ENCODE data around the gene AKAP3.

AKAP3 gene

DNA sequence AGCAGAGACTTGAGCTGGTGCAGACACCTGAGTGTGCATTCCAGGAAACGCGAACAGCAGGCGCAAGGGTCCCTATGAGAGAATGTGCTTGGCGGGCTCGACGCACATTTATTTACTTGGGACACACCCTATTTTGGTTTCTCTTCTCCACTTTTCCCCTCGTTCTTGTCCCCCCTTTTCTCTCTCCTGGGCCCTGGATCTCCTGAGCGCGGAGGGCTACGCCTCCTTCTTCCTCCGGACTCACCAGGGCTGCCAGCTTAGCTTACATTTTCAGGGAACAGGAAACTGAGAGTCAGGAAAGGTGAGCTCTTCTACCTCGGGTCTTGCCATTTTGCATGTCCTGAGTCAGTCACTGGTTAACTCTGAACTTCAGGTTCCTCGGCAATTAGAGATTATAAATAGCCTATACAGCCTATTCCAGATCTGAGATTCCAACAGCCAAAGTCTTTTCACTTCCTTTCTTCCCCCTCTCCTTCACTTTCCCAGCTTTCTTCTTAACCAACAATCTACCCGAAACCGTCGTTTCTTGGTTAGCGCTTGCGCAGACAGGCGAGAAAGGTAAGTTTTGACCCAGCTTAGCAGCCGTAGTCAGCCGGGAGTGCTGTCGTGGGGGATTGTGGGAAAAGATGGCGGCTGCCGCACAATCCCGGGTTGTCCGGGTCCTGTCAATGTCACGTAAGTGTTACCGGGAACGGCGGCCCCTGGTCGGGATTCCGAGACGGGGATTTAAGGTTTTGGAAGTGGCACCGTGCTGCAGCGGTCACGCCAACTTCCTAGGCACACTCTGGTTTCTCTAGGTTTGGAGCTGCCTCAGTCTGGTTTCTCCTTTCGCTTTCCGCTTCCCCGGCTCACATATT lies at the start of gene AKAP3, which contains the start of gene NDUFA9:
Gene AKAP3 (minus strand): TSS at position 551 of the 857 bp plus-strand sequence. CDS start 10,855 bp downstream, outside the sequence.
Gene NDUFA9 (plus strand): TSS at position 614 of the 857 bp plus-strand sequence. CDS start 13 bp downstream, at position 627.
- peak; percentile 90 for DNase-seq

- DNase-seq, result no peak
Measured at GRCh38 chr12:4690760-4691159, 41.9 kb upstream of the AKAP3 start.

DNA sequence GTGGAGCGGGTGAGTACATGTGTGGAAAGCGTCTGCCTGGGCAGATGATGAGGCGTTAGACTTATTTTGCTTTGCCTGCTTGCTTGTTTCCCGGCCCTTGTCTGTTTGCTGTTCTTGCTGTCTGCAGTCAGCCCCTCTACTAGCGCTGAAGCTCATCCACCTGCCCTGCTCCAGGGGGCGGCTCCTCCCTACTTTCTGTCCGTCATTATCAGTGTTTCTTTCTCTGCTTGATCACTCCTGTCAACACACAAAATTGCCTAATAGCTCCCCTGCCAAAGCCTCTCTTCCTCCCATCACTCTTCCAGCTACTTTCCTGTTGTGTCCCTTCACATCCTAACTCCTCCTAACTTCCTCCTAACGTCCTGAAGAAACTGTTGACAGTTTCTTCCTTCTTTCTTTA lies 36.5 kb upstream of the AKAP3 start:
- DNase-seq, result no peak

DNA sequence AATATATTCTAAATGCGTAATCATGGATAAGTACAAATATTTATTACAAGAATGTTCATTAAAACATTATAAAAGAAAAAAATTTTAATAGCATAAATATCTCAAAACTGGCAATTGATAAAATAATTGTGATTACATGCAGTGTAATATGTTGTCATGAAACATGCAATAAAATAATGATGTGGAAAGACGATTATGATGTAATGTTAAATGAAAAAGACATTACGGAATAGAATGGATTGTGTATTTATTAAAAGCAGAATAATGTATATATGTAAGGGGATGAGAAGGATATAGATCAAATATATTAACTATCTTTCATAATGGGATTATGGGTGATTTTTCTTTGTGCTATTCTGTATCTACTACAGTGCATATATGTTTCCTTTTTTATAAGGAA lies 32.9 kb upstream of the AKAP3 start:
- no peak for DNase-seq

GRCh38 chr12:4679711-4680110 lies 30.9 kb upstream of the AKAP3 start:
- no peak for DNase-seq

GRCh38 chr12:4665236-4665635 lies 16.4 kb upstream of the AKAP3 start:
- no peak for DNase-seq

DNA sequence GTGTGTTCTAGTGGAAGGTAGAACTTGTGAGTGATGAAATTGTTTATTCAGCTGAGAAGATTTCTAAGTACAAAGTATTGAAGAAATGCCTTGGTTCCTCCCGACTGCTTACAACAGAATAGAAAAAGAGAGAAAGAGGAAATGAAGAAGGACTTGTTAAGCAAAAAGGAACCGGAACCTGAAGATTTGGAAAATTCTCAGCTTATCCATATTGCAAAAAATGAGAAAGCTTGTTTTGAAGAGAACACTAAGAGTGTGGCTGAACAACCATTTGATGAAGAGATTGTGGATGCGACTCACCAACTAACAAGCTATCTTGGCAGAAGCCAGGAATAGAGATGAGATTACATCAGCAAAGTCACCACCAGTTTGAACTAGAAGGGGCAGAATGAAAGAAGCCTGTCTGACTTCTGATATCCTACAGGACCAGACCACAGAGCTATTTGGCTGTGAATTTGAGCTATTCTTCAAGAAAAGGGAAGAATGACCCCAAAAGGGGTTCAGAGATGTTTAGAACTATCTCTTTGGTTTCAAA lies 15.2 kb upstream of the AKAP3 start:
- DNase-seq, result no peak

- no peak for DNase-seq
Measured at GRCh38 chr12:4653691-4654090, 4.8 kb upstream of the AKAP3 start.

- no peak for DNase-seq
Measured at GRCh38 chr12:4653257-4653656, 4.4 kb upstream of the AKAP3 start.

- DNase-seq, result no peak
Measured at GRCh38 chr12:4649358-4649661, 459 bp upstream of the AKAP3 start.

DNA sequence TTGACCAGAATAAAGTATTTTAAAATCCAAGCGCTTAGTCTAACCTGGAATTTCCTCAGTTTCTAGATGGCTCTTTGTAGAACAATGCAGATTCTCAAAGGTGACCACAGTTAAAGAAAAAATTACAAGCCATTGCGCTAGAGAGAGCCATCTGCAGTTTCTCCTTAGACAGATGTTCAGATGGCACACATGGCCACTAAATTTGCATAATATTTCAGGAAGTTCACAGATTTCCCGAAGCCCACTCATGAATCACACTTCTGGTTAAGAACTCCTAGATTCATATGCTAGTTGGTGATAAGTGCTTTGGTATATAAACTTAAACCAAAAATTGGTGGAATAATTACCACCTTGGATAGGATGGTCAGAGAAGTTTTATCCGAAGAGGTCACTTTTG lies 749 bp downstream of the AKAP3 start:
- DNase-seq, result no peak

- no peak for DNase-seq
Measured at GRCh38 chr12:4645023-4645422, 3.8 kb downstream of the AKAP3 start.

DNA sequence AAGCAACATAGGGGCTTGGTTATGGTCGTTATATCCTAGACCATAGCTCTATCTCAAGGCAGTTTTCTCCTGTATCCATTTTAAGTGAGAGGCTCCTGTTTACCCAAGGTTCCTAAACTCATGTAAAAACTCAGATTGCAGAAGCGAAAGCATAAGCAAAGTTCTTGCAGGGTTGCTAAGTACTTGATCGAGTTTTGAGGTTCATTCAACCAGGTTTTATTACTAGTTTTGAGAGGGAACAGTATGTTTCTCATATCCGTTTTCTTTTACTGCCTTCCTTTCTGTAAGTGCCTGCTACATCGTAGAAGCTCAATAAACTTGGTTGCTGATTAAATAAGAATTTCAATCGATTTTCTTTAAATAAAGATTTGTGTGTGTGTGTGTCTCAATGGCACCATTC lies 5.1 kb downstream of the AKAP3 start:
- DNase-seq, result no peak

GRCh38 chr12:4630262-4630661 lies 18.6 kb downstream of the AKAP3 start:
- DNase-seq, result no peak

- DNase-seq, result no peak
Measured at GRCh38 chr12:4628406-4628805, 20.4 kb downstream of the AKAP3 start.

GRCh38 chr12:4626543-4626942 lies 22.3 kb downstream of the AKAP3 start:
- DNase-seq, result no peak

GRCh38 chr12:4621511-4621910 lies 27.3 kb downstream of the AKAP3 start:
- no peak for DNase-seq

DNA sequence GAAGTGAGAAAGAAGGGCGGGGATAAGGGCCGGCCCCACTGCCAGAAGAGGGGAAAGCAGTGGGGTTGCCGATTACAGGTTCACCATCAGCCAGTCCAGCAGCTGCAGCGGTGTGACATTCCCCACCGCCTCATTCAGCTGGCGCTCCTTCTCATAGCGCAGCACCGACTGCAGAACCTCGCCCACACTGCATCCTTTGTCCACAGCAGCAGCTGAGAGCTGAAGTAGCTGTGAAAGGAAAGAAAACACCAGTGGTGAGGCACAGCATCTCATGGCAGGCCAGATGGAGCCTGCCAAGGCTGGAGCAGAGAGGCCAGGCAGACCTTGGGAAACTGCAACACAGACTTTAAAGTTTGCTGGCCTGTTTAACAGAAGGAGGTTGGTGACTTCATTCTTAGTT lies 33.2 kb downstream of the AKAP3 start:
- DNase-seq, result no peak

DNA sequence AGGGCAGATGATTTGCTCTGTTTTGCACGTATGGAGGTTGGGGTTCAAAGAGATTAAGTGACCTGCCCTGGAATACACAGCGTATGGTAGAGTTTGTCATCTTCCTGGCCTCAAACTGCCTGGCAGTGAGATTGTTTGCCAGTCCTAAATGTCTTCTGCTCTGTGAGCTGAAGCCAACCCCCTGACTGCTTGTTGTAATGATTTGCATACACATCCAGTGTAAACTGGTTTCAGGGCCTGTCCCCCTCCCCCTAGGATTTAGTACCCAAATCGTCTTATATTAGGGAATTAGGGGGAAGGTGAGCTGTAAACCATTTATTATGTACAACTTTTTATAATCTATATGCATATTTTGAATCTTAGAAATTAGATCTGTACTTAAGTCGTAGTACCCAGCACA lies 38.4 kb downstream of the AKAP3 start:
- DNase-seq, result no peak

GRCh38 chr12:4609071-4609470 lies 39.8 kb downstream of the AKAP3 start:
- no peak for DNase-seq

- DNase-seq, result no peak
Measured at GRCh38 chr12:4607056-4607455, 41.8 kb downstream of the AKAP3 start.

- peak; percentile 76 for DNase-seq
Measured at GRCh38 chr12:4604684-4605193, 44.1 kb downstream of the AKAP3 start.

- DNase-seq, result no peak
Measured at GRCh38 chr12:4603946-4604345, 44.9 kb downstream of the AKAP3 start.

GRCh38 chr12:4603421-4603820 lies 45.4 kb downstream of the AKAP3 start:
- no peak for DNase-seq

DNA sequence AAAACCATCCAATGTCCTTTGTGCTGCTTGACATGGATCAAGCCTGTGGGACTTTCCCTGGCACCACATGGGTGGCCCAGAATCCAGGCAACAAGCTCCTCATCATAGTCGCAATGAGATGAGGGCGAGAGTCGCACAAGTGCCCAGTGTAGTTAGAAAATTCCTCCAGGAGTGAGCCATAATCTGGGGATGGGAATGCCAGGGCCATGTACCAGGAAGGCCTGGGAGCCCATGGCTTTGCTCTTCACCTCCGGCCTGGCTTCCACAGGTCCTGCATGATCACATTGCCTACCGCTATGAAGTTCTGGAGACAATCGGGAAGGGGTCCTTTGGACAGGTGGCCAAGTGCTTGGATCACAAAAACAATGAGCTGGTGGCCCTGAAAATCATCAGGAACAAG lies 53.0 kb downstream of the AKAP3 start:
- no peak for DNase-seq
